Measurements from ENCODE around the gene ARFGAP3.

The ARFGAP3 gene

DNA sequence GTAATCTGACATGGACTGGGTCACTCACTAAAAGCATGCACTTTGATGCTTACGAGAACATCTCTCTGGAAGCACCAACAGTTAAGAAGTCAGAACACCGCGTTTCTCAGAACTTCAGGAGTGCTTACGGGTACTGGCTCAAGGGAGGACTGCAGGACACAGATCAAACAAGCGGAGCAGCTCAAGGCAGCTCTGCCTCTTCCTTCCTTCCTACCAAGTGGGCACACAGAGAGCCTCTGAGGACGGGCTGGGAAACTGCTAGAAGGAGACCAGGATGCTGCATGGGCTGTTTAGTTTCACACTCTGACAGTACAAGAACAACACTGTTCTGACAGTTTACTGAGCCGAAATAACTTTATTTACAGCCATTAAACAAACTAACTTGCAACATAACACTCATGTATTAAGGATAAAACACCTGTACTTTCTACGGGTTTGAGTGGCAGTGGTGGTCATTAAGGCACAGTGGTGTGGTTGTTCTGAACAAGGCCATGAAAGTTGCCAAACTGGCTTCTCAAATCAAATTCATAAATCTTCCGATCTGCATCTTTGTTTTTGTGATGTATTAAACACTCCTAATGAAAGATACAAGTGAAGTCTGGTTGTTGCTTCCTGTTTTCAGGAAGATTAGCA lies 37.5 kb downstream of the ARFGAP3 start:
- no peak for DNase-seq (ENCODE audit: extremely low read depth, insufficient read length)
- H3K27me3 ChIP-seq (replicated peaks; ENCODE audit: control insufficient read depth, insufficient read depth, low read length) = no peaks in the 10 kb centered on the region
- no peak for TF ChIP-seq CTCF (IDR thresholded peaks at IDR 0.05; ENCODE audit: insufficient read depth, low read length, poor library complexity, severe bottlenecking)
- peaks cover 5% of the 10 kb centered on the region for H3K36me3 ChIP-seq (ENCODE audit: control insufficient read depth, insufficient read depth, low read length)
- H3K4me3 ChIP-seq (replicated peaks; ENCODE audit: low read depth, low read length) = no peak overlapping the region

DNA sequence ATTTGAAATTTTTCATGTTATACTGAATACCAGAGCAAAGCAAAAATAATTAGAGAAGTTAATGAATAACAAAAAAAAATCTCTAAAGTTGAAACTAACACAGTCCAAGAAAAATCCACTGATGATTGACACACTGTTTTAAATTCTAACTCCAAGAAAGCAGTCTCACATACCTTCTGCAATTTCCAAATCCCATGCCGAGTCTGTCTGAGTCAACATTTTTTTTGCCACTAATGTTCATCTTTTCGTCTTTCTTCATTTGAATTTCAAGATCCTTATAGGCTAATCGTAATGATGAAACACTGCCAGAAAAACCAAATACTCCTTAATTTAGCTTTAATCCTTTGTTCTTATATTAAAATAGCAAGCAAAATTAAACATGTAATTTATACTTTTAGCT lies 39.5 kb downstream of the ARFGAP3 start:
- peaks cover 7% of the 10 kb centered on the region for H3K36me3 ChIP-seq (ENCODE audit: control insufficient read depth, insufficient read depth, low read length)
- TF ChIP-seq CTCF (IDR thresholded peaks at IDR 0.05; ENCODE audit: insufficient read depth, low read length, poor library complexity, severe bottlenecking) = no peak
- DNase-seq (ENCODE audit: extremely low read depth, insufficient read length) = no peak
- H3K27me3 ChIP-seq (replicated peaks; ENCODE audit: control insufficient read depth, insufficient read depth, low read length) = no peaks in the 10 kb centered on the region
- H3K4me3 ChIP-seq (replicated peaks; ENCODE audit: low read depth, low read length) = no peak overlapping the region

- no peak for TF ChIP-seq CTCF (IDR thresholded peaks at IDR 0.05; ENCODE audit: insufficient read depth, low read length, poor library complexity, severe bottlenecking)
- Histone ChIP-seq H3K27me3 (replicated peaks; ENCODE audit: control insufficient read depth, insufficient read depth, low read length) (no peaks in the 10 kb centered on the region), H3K36me3 (ENCODE audit: control insufficient read depth, insufficient read depth, low read length) (peaks cover 8% of the 10 kb centered on the region), H3K4me3 (replicated peaks; ENCODE audit: low read depth, low read length) (no peak overlapping the region)
- DNase-seq (ENCODE audit: extremely low read depth, insufficient read length) = no peak
These were observed 40.7 kb downstream of the ARFGAP3 start for GRCh38 chr22:42816336-42816735.

GRCh38 chr22:42814616-42815015 lies 42.5 kb downstream of the ARFGAP3 start:
- DNase-seq (ENCODE audit: extremely low read depth, insufficient read length) = no peak
- TF ChIP-seq CTCF (IDR thresholded peaks at IDR 0.05; ENCODE audit: insufficient read depth, low read length, poor library complexity, severe bottlenecking) = no peak
- H3K36me3 ChIP-seq (ENCODE audit: control insufficient read depth, insufficient read depth, low read length) = peaks cover 11% of the 10 kb centered on the region
- H3K27me3 ChIP-seq (replicated peaks; ENCODE audit: control insufficient read depth, insufficient read depth, low read length) = no peaks in the 10 kb centered on the region
- no peak overlapping the region for H3K4me3 ChIP-seq (replicated peaks; ENCODE audit: low read depth, low read length)

- H3K27me3 ChIP-seq (replicated peaks; ENCODE audit: control insufficient read depth, insufficient read depth, low read length) = no peaks in the 10 kb centered on the region
- no peak for DNase-seq (ENCODE audit: extremely low read depth, insufficient read length)
- no peak for TF ChIP-seq CTCF (IDR thresholded peaks at IDR 0.05; ENCODE audit: insufficient read depth, low read length, poor library complexity, severe bottlenecking)
- H3K36me3 ChIP-seq (ENCODE audit: control insufficient read depth, insufficient read depth, low read length) = peaks cover 11% of the 10 kb centered on the region
- no peak overlapping the region for H3K4me3 ChIP-seq (replicated peaks; ENCODE audit: low read depth, low read length)
These were observed 42.9 kb downstream of the ARFGAP3 start for GRCh38 chr22:42814215-42814614.

GRCh38 chr22:42813501-42813900 lies 43.6 kb downstream of the ARFGAP3 start:
- Histone ChIP-seq H3K27me3 (replicated peaks; ENCODE audit: control insufficient read depth, insufficient read depth, low read length) (no peaks in the 10 kb centered on the region), H3K36me3 (ENCODE audit: control insufficient read depth, insufficient read depth, low read length) (peaks cover 13% of the 10 kb centered on the region), H3K4me3 (replicated peaks; ENCODE audit: low read depth, low read length) (no peak overlapping the region)
- DNase-seq (ENCODE audit: extremely low read depth, insufficient read length) = no peak
- no peak for TF ChIP-seq CTCF (IDR thresholded peaks at IDR 0.05; ENCODE audit: insufficient read depth, low read length, poor library complexity, severe bottlenecking)
